Ishikawa (cell line): Measurements from ENCODE around the gene CADPS.

Source experiments
- CEBPB ChIP-seq: IDR thresholded peaks from 2 replicates; pipeline ENCODE4 v1.6.1; 2012
- CREB1 ChIP-seq: IDR thresholded peaks from 2 replicates; pipeline ENCODE4 v1.6.1; 2012; ENCODE audit warnings: low read depth
- EGR1 ChIP-seq: IDR thresholded peaks from 2 replicates; pipeline ENCODE4 v1.6.1; 2012
- EP300 ChIP-seq: IDR thresholded peaks from 2 replicates; pipeline ENCODE4 v1.6.1; 2012; ENCODE audit warnings: borderline replicate concordance
- FOXM1 ChIP-seq: IDR thresholded peaks from 2 replicates; pipeline ENCODE4 v1.6.1; 2012; ENCODE audit warnings: low read depth, borderline replicate concordance
- NFIC ChIP-seq: IDR thresholded peaks from 2 replicates; pipeline ENCODE4 v1.6.1; 2012
- RAD21 ChIP-seq: IDR thresholded peaks from 2 replicates; pipeline ENCODE4 v1.6.1; 2012; ENCODE audit warnings: low read depth
- TAF1 ChIP-seq: IDR thresholded peaks from 2 replicates; pipeline ENCODE4 v1.6.1; 2012; ENCODE audit warnings: low read depth, mild to moderate bottlenecking
- TCF12 ChIP-seq: IDR thresholded peaks from 2 replicates; pipeline ENCODE4 v1.6.1; 2012; ENCODE audit warnings: low read depth
- TEAD4 ChIP-seq: IDR thresholded peaks from 2 replicates; pipeline ENCODE4 v1.6.1; 2012
- YY1 ChIP-seq: IDR thresholded peaks from 2 replicates; pipeline ENCODE4 v1.6.1; 2012; ENCODE audit warnings: low read depth
- ZBTB7A ChIP-seq: IDR thresholded peaks from 2 replicates; pipeline ENCODE4 v1.6.1; 2012; ENCODE audit warnings: low read depth
- TF ChIP-seq, protein P1 (sequence below): IDR thresholded peaks from 2 replicates; pipeline ENCODE4 v1.6.1; 2012
- TF ChIP-seq, protein P2 (sequence below): IDR thresholded peaks from 2 replicates; pipeline ENCODE4 v1.6.1; 2012
- TF ChIP-seq, protein P3 (sequence below): IDR thresholded peaks from 2 replicates; pipeline ENCODE4 v1.6.1; 2012; ENCODE audit warnings: low read depth, mild to moderate bottlenecking

Gene CADPS

DNA sequence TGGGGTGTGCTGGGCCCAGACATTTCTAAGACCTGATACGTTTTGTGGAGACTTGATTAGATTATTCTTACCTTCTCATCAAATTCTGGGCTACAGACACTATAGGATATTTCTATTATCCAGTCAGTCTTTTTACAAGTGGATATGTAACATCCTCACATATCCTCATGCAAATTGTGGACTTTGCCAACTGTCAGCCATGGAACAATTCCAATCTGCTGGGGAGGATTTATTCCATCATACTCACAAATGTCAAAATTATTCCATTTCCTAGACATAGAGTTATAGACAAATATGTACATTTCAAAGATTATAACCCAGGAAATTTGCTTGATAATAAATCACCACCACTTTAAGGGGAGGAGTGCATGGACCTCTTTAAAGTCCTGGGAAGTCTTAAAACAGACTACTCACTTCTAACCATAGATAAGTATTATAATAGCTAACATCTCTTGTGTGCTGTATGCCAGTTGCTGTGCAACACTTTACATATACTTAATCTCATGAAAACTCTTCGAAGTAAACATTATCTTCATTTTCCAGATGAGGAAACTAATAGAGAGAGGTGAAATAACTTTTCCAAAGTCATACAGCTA is 44.4 kb downstream of the CADPS start:
- TF ChIP-seq TCF12, result no peak
- TF ChIP-seq, protein P1, sequence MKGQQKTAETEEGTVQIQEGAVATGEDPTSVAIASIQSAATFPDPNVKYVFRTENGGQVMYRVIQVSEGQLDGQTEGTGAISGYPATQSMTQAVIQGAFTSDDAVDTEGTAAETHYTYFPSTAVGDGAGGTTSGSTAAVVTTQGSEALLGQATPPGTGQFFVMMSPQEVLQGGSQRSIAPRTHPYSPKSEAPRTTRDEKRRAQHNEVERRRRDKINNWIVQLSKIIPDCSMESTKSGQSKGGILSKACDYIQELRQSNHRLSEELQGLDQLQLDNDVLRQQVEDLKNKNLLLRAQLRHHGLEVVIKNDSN, result no peak
- no peak for TF ChIP-seq YY1
- no peak for TF ChIP-seq TEAD4
- no peak for TF ChIP-seq NFIC
- no peak for TF ChIP-seq ZBTB7A
- TF ChIP-seq CREB1, result no peak
- no peak for TF ChIP-seq EP300
- TF ChIP-seq EGR1, result no peak
- no peak for TF ChIP-seq CEBPB
- no peak for TF ChIP-seq RAD21
- TF ChIP-seq FOXM1, result no peak
- no peak for TF ChIP-seq TAF1
- TF ChIP-seq, protein P2, sequence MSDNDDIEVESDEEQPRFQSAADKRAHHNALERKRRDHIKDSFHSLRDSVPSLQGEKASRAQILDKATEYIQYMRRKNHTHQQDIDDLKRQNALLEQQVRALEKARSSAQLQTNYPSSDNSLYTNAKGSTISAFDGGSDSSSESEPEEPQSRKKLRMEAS, result no peak
- TF ChIP-seq, protein P3, sequence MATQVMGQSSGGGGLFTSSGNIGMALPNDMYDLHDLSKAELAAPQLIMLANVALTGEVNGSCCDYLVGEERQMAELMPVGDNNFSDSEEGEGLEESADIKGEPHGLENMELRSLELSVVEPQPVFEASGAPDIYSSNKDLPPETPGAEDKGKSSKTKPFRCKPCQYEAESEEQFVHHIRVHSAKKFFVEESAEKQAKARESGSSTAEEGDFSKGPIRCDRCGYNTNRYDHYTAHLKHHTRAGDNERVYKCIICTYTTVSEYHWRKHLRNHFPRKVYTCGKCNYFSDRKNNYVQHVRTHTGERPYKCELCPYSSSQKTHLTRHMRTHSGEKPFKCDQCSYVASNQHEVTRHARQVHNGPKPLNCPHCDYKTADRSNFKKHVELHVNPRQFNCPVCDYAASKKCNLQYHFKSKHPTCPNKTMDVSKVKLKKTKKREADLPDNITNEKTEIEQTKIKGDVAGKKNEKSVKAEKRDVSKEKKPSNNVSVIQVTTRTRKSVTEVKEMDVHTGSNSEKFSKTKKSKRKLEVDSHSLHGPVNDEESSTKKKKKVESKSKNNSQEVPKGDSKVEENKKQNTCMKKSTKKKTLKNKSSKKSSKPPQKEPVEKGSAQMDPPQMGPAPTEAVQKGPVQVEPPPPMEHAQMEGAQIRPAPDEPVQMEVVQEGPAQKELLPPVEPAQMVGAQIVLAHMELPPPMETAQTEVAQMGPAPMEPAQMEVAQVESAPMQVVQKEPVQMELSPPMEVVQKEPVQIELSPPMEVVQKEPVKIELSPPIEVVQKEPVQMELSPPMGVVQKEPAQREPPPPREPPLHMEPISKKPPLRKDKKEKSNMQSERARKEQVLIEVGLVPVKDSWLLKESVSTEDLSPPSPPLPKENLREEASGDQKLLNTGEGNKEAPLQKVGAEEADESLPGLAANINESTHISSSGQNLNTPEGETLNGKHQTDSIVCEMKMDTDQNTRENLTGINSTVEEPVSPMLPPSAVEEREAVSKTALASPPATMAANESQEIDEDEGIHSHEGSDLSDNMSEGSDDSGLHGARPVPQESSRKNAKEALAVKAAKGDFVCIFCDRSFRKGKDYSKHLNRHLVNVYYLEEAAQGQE, result no peak

DNA sequence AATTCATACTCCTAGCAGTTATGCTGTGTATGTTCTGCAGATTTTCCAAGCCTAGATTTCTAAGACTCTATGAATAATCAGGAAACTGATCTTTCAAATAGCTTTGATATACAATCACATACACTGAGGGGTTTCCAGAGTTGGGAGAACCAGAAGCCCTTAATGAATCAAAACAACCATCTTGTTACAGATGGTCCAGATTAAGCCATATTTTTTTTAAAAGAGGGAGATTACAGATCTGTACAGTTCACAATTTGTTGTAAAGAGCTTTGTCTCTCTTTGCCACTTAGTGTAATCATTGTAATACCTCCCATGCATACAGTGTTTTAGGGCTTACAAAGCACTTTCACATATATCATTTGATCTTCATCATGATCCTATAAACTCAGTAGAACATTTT is 47.7 kb downstream of the CADPS start:
- TF ChIP-seq ZBTB7A (no peak), NFIC (no peak), CEBPB (no peak), TCF12 (no peak), EGR1 (no peak), RAD21 (no peak), FOXM1 (no peak), EP300 (no peak)
- TF ChIP-seq, protein P1, result no peak
- TF ChIP-seq, protein P3, result no peak
- TF ChIP-seq, protein P2, result no peak

DNA sequence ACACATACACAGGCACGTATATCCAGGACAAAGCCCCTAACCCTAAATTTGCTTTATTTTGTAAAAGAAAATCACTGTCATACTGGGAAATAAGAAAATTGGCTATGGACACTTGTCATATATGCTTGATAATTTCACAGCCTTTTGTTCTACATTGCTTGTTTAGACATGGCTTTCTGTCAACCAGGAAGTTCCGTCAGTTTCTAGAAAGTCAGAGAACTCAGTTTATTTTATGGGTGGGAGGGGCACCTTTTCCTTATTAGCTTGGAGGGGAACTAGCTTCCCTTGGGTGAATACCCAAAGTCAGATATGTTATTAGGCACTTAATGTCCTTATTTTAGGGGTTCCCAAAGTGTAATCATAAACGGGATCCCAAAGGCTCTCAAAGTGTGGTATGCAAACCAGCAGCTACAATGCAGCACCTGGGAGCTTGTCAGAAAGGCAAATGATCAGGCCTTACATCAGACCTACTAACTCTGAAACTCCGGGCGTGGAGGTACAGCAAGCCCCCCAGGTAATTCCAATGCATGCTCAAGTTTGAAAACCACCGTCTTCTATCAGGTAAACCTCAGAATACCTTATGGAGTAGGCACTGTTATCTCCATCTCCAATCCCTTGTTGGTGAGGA is 50.1 kb downstream of the CADPS start:
- no peak for TF ChIP-seq TEAD4
- TF ChIP-seq, protein P3, result no peak
- no peak for TF ChIP-seq RAD21
- no peak for TF ChIP-seq NFIC
- no peak for TF ChIP-seq TAF1
- no peak for TF ChIP-seq CEBPB
- no peak for TF ChIP-seq ZBTB7A
- TF ChIP-seq TCF12, result no peak
- TF ChIP-seq, protein P2, result no peak
- TF ChIP-seq YY1, result no peak
- TF ChIP-seq, protein P1, result no peak
